ENCODE results near the gene HSPA12B. TPM values are rescaled to one million over a fixed set of nuclear protein-coding genes. Genes with fewer than 3 reads are reported as not detected.

HSPA12B gene
- total and polyA plus RNA-seq, 2 donors (not counting 3 experiments of a cell fraction or from before 2014, with no cell fraction given) = 3.7 to 6.6 TPM

DNA sequence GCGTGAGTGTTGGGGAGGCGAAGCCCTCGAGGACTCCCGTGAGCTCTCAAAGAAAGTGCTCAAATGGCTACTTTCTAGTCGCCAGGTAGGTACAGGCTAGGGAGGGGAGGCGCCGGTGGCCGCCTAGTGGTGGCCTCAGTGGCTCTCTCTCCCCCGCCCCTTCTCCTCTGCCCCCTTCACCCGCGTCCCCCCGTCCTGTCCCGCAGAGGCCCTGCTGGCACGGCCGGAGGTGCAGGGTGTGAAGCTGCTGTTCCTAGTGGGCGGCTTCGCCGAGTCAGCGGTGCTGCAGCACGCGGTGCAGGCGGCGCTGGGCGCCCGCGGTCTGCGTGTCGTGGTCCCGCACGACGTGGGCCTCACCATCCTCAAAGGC is 18.8 kb downstream of the HSPA12B start:
- no peaks in the 10 kb centered on the region for H3K9me1 ChIP-seq (replicated peaks; ENCODE audit: control insufficient read depth, extremely low read depth, insufficient read depth, low read length)
- BruUV-seq (replicated peaks) = no TSS peak
- H3K79me2 ChIP-seq (ENCODE audit: control insufficient read depth, insufficient read depth, low read length) = no peaks in the 10 kb centered on the region
- H3K27ac ChIP-seq (ENCODE audit: insufficient read depth, low read depth, low read length) = no peak overlapping the region
- H4K20me1 ChIP-seq (replicated peaks; ENCODE audit: control insufficient read depth, extremely low read depth, insufficient read depth, low read length) = no peaks in the 10 kb centered on the region
- TF ChIP-seq FOS (IDR thresholded peaks at IDR 0.05; ENCODE audit: borderline replicate concordance, insufficient read depth, low read length) = no peak
- TF ChIP-seq GATA2 (IDR thresholded peaks at IDR 0.05; ENCODE audit: insufficient read depth, insufficient read length, low read depth, low read length) = no peak
- TF ChIP-seq, protein P1, sequence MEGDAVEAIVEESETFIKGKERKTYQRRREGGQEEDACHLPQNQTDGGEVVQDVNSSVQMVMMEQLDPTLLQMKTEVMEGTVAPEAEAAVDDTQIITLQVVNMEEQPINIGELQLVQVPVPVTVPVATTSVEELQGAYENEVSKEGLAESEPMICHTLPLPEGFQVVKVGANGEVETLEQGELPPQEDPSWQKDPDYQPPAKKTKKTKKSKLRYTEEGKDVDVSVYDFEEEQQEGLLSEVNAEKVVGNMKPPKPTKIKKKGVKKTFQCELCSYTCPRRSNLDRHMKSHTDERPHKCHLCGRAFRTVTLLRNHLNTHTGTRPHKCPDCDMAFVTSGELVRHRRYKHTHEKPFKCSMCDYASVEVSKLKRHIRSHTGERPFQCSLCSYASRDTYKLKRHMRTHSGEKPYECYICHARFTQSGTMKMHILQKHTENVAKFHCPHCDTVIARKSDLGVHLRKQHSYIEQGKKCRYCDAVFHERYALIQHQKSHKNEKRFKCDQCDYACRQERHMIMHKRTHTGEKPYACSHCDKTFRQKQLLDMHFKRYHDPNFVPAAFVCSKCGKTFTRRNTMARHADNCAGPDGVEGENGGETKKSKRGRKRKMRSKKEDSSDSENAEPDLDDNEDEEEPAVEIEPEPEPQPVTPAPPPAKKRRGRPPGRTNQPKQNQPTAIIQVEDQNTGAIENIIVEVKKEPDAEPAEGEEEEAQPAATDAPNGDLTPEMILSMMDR (IDR thresholded peaks at IDR 0.05; ENCODE audit: extremely low read depth in 1 of 2, insufficient read depth in 1 of 2, low read depth in 1 of 2, low read length in 2 of 2) = peak in 1 of 2 donors; percentile 2
- TF ChIP-seq EZH2 (IDR thresholded peaks at IDR 0.05; ENCODE audit: borderline replicate concordance, low read depth, low read length, severe bottlenecking) = no peak
- no peak for TF ChIP-seq MYC (IDR thresholded peaks at IDR 0.05; ENCODE audit: low read depth, low read length)
- no peak for TF ChIP-seq MAX (IDR thresholded peaks at IDR 0.05; ENCODE audit: insufficient read depth, insufficient read length)
- no peaks in the 10 kb centered on the region for H3K9me3 ChIP-seq (replicated peaks; ENCODE audit: control insufficient read depth, insufficient read depth, low read length)
- H2AFZ ChIP-seq (ENCODE audit: low read depth, low read length) = no peak overlapping the region
- dilution Hi-C loops (cut with MboI; ENCODE audit: extremely low pct_ligation_motif_present, low sequenced_read_pairs) (no loop called here), intact Hi-C loops (cut with micrococcal nuclease) (loop anchor here (5.0 kb wide), 1 partner anchor 74 kb away; no protein-coding TSS in a partner anchor)
- H3K4me2 ChIP-seq (ENCODE audit: insufficient read depth, low read length) = no peak overlapping the region
- peaks cover 0 to 10% of the 10 kb centered on the region in 2 experiments for H3K36me3 ChIP-seq (ENCODE audit: control insufficient read depth in 2 of 2, extremely low read depth in 1 of 2, insufficient read depth in 2 of 2, low read length in 2 of 2)
- no peak overlapping the region for H3K4me3 ChIP-seq (replicated peaks in 1 of 3; ENCODE audit: insufficient read depth in 1 of 3, low read depth in 1 of 3, low read length in 3 of 3)
- H3K27me3 ChIP-seq (ENCODE audit: control insufficient read depth in 2 of 2, insufficient read depth in 2 of 2, low read length in 2 of 2) = no peaks in the 10 kb centered on the region
- CTCF ChIA-PET = interaction anchor here (1.1 to 5.6 kb wide), 5 partner anchors 16 to 35 kb away, joined by 3 to 75 read pairs (median 5); partner anchors contain the start of genes ADISSP and CENPB
- FAIRE-seq = no peak
- no peaks in the 10 kb centered on the region for H3K4me1 ChIP-seq (ENCODE audit: control insufficient read depth, extremely low read depth, insufficient read depth, low read length)
- no peak overlapping the region for H3K9ac ChIP-seq (replicated peaks; ENCODE audit: extremely low read depth, insufficient read depth, low read length)
- POLR2A ChIA-PET = no interaction called here
- no peak for DNase-seq (ENCODE audit: low read depth, low spot score)
